Measurements from ENCODE around the gene TFRC.
"Not testable (repeated sequence)": the region's sequence is repeated elsewhere in the genome, so short reads cannot be mapped to it uniquely, and the experiment has no call there.

The TFRC gene

GRCh38 chr3:196051282-196052076 lies 30.4 kb downstream of the TFRC start:
- in situ Hi-C loops (cut with MboI; ENCODE audit: low sequenced_read_pairs): loop anchor here (25.0 kb wide), 1 partner anchor 461 kb away; the partner anchor contains the start of genes RNF168 and SMCO1

GRCh38 chr3:196050597-196050996 lies 31.3 kb downstream of the TFRC start:
- in situ Hi-C loops (cut with MboI; ENCODE audit: low sequenced_read_pairs): loop anchor here (25.0 kb wide), 1 partner anchor 462 kb away; the partner anchor contains the start of genes RNF168 and SMCO1

GRCh38 chr3:196049653-196050052 lies 32.2 kb downstream of the TFRC start:
- in situ Hi-C loops (cut with MboI; ENCODE audit: low sequenced_read_pairs): loop anchor here (25.0 kb wide), 1 partner anchor 463 kb away; the partner anchor contains the start of genes RNF168 and SMCO1

- in situ Hi-C loops (cut with MboI; ENCODE audit: low sequenced_read_pairs): no loop called here
These were observed 32.8 kb downstream of the TFRC start for GRCh38 chr3:196048922-196049598.

- in situ Hi-C loops (cut with MboI; ENCODE audit: low sequenced_read_pairs): no loop called here
These were observed 34.4 kb downstream of the TFRC start for GRCh38 chr3:196047391-196048030.

GRCh38 chr3:196044513-196044912 lies 37.4 kb downstream of the TFRC start:
- in situ Hi-C loops (cut with MboI; ENCODE audit: low sequenced_read_pairs): no loop called here

GRCh38 chr3:196042673-196043072 lies 39.2 kb downstream of the TFRC start:
- in situ Hi-C loops (cut with MboI; ENCODE audit: low sequenced_read_pairs): no loop called here

GRCh38 chr3:196039359-196039758 lies 42.5 kb downstream of the TFRC start:
- in situ Hi-C loops (cut with MboI; ENCODE audit: low sequenced_read_pairs): no loop called here

GRCh38 chr3:196026059-196026458 lies 55.8 kb downstream of the TFRC start:
- in situ Hi-C loops (cut with MboI; ENCODE audit: low sequenced_read_pairs): not testable (repeated sequence)

- in situ Hi-C loops (cut with MboI; ENCODE audit: low sequenced_read_pairs): loop anchor here (25.0 kb wide), 1 partner anchor 313 kb away; the partner anchor contains the start of gene MUC20
These were observed 56.9 kb downstream of the TFRC start for GRCh38 chr3:196024968-196025367.

GRCh38 chr3:196023947-196024346 lies 57.9 kb downstream of the TFRC start:
- in situ Hi-C loops (cut with MboI; ENCODE audit: low sequenced_read_pairs): loop anchor here (25.0 kb wide), 1 partner anchor 312 kb away; the partner anchor contains the start of gene MUC20

- in situ Hi-C loops (cut with MboI; ENCODE audit: low sequenced_read_pairs): loop anchor here (25.0 kb wide), 1 partner anchor 310 kb away; the partner anchor contains the start of gene MUC20
These were observed 59.4 kb downstream of the TFRC start for GRCh38 chr3:196022499-196022878.

GRCh38 chr3:196020373-196020772 lies 61.5 kb downstream of the TFRC start:
- in situ Hi-C loops (cut with MboI; ENCODE audit: low sequenced_read_pairs): loop anchor here (25.0 kb wide), 1 partner anchor 308 kb away; the partner anchor contains the start of gene MUC20

GRCh38 chr3:196019576-196019975 lies 62.3 kb downstream of the TFRC start:
- in situ Hi-C loops (cut with MboI; ENCODE audit: low sequenced_read_pairs): loop anchor here (25.0 kb wide), 1 partner anchor 307 kb away; the partner anchor contains the start of gene MUC20

GRCh38 chr3:196018159-196018558 lies 63.7 kb downstream of the TFRC start:
- in situ Hi-C loops (cut with MboI; ENCODE audit: low sequenced_read_pairs): loop anchor here (25.0 kb wide), 1 partner anchor 306 kb away; the partner anchor contains the start of gene MUC20

- in situ Hi-C loops (cut with MboI; ENCODE audit: low sequenced_read_pairs): loop anchor here (25.0 kb wide), 1 partner anchor 304 kb away; the partner anchor contains the start of gene MUC20
These were observed 65.4 kb downstream of the TFRC start for GRCh38 chr3:196016485-196016884.

GRCh38 chr3:196016059-196016458 lies 65.8 kb downstream of the TFRC start:
- in situ Hi-C loops (cut with MboI; ENCODE audit: low sequenced_read_pairs): loop anchor here (25.0 kb wide), 1 partner anchor 304 kb away; the partner anchor contains the start of gene MUC20

GRCh38 chr3:196013587-196014487 lies 68.1 kb downstream of the TFRC start:
- in situ Hi-C loops (cut with MboI; ENCODE audit: low sequenced_read_pairs): loop anchor here (25.0 kb wide), 1 partner anchor 302 kb away; the partner anchor contains the start of gene MUC20

GRCh38 chr3:196012941-196013476 lies 68.9 kb downstream of the TFRC start:
- in situ Hi-C loops (cut with MboI; ENCODE audit: low sequenced_read_pairs): loop anchor here (25.0 kb wide), 1 partner anchor 301 kb away; the partner anchor contains the start of gene MUC20
